Measurements from ENCODE around the gene TEKT4.
"Not testable (repeated sequence)": the region's sequence is repeated elsewhere in the genome, so short reads cannot be mapped to it uniquely, and the experiment has no call there.

Gene TEKT4, protein sequence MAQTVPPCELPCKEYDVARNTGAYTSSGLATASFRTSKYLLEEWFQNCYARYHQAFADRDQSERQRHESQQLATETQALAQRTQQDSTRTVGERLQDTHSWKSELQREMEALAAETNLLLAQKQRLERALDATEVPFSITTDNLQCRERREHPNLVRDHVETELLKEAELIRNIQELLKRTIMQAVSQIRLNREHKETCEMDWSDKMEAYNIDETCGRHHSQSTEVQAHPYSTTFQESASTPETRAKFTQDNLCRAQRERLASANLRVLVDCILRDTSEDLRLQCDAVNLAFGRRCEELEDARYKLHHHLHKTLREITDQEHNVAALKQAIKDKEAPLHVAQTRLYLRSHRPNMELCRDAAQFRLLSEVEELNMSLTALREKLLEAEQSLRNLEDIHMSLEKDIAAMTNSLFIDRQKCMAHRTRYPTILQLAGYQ

GRCh38 chr2:94871226-94872087 lies at the start of gene TEKT4:
TEKT4 (plus strand) TSS chr2:94871430; CDS start chr2:94871580, 150 bp downstream.
- DNase-seq, result no peak

DNA sequence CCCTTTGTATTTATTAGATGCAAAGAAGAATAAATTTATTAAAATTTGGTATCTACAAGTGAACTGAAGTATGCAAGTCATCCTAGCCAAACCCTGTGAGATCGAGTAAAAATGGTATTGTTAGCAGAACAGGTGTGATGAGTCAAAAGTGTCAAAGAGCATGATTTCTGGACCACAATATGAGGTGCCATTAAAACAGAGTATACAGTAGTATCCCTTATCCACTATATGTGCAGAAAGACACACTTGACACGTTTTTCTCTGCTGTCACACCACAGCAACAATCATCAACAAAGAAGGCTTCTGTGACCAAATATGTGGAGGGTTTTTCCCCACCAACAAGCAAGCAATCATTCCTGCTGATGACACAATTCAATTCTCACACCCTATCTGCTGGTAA lies 32.0 kb upstream of the TEKT4 start:
- DNase-seq, result not testable (repeated sequence)

More at GRCh38 chr2:94871226-94872087, at the start of gene TEKT4:
- TF ChIP-seq POLR2A (IDR thresholded peaks at IDR 0.05; ENCODE audit: low read length) (no peak), GATA1 (IDR thresholded peaks at IDR 0.05; ENCODE audit: low read depth, low read length) (no peak)

- not testable (repeated sequence) for DNase-seq
Observed at GRCh38 chr2:94856856-94857255, 14.4 kb upstream of the TEKT4 start.

DNA sequence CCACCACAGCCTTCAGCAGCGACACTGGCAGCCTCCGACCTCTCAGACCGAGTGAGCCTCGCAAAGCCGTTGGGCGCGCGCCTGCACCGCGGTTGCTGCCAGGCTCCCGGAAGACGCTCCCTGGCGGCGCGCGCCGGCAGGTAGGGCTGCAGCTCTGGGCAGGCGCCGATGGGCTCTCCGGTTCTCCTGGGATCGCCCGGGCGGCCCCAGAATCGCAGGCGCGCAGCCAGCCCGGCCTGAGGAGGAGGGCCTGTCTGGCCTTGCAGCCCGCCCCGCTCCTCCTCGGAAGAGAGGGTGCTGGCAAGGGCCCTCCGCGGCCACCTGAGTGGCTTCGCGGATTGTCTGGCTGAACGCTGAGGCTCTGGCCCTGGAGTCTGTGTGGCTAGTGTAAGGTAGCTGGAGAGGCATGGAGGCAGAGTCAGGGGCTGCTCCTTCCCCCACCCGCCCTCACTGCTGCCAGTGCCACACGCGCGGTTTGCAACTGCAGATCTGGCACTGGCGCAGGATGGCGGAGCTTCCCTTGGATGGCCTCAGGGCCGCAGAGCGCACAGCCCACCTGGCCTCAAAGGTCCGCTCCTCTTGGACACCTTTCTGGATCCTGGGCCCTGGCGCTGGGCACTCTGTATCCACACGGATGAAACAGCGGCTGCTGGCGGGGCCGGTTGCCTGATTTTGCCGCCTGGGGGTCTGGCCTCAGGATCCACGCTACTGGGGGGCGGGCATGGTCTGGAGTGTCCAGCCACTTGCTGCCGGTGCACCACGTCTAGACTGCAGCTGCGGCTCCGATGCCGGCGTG lies 13.7 kb upstream of the TEKT4 start:
- DNase-seq, result not testable (repeated sequence)

DNA sequence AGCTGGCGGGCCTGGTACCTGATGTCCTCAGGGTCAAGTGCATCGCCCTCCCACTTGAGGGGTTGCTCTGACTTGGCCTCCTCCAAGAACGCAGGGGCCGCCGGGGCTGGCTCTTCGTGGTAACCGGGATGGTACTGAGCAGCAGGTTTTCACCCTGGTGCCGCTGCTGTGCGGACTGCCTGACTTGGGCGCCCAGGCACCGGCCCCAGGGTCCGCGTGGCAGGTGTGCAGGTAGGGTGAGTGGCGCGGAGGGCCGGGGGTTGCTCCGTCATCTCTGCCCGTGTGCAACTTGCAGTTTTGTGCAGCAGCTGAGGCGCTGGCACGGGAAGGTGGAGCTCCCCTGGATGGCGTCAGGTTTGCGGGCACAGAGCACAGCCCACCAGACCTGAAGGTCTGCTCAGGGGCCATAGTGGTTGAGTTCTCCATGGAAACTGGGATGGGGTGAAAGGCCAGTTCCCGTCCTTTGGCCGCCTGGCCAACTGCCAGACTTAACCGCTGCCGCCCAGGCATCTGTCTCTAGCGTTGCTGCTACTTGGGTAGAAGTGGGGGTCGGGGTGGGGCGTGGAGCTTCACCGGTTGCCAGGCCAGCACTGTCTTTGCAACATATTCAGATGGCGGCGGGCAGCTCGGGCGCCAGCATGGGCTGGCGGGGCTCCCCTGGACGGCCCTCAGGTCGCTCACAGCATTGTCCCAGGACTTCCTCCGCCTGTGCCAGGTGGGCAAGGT lies 12.9 kb upstream of the TEKT4 start:
- DNase-seq, result not testable (repeated sequence)

- TF ChIP-seq POLR2A (IDR thresholded peaks at IDR 0.05; ENCODE audit: low read length), result no peak
- no peak for TF ChIP-seq GATA1 (IDR thresholded peaks at IDR 0.05; ENCODE audit: low read depth, low read length)
- DNase-seq, result no peak
Observed at GRCh38 chr2:94861308-94862152, 9.7 kb upstream of the TEKT4 start.

DNA sequence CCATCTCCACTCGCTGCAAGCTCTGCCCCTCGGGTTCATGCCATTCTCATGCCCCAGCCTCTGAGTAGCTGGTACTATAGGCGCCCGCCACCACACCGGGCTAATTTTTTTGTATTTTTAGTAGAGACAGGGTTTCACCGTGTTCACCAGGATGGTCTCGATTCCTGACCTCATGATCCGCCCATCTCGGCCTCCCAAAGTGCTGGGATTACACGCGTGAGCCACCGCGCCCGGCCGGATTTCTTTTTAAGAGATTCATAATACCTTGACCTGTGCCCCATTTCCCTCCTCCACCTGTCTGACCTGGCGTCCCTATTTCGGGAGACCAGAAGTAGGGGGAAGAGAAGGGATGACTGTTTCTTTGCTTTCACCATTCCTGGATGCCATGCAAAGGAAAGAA lies 8.3 kb upstream of the TEKT4 start:
- DNase-seq, result not testable (repeated sequence)

DNA sequence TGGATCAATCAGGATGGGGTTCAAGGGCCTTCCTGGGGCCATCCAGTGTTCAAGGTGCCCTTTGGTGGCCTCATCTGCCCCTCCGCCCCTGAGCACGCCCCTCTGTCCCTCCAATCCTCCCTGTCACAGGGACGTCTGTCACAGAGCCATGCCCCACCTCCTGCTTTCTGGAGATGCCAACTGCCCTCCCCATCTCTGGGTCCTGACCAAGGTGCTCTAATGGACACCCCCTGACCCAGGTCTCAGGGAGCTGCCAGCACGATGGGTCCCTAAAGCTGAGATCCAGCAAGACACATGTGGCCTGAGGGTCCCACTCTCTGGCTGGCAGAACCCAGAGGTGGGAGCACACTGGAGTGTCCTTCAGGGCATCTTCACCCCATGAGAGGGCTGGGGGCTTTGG lies 2.1 kb upstream of the TEKT4 start:
- TF ChIP-seq GATA1 (IDR thresholded peaks at IDR 0.05; ENCODE audit: low read depth, low read length), result no peak
- DNase-seq, result no peak

DNA sequence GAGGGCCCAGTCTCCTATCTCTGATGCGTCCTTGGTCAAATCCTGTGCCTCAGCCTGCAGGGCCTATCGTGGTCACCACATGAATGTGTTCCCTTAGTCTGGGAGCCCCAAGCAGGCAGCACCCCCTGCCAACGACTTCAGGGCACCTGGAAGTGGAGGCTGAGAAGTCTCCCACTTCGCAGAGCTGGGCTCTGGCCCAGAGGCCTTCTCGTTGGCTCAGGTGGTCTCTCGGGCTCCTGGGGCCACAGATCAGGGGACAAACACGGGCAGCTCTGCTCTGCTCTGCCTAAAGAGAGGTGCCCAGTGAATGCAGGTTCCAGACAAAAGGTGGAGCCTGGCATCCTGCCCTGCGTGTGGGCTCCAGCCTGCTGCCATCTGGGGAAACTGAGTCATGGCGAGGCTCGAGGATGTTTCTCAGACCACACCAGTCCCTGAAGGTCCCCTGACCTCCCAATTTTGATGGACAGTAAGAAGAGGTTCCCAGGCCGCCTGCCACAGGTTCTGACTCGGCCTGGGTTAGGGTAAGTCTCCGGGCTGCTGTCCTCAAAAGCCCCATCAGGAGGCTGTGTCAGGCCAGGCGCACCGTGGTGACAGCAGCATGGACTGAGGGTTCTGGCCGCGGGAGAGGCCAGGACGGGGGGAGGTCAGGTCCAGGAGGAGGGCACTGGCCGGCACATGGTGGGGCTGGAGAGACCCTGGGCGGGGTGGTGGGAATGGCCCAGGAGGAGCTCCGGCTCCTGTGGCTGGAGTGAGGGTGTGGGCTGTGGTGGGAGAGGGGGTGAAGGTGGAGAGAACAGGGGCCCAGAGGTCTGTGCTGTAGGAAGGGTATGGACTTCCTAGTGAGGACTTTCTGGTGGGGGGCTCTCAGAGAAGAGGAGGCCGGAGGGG lies 1.4 kb upstream of the TEKT4 start:
- no peak for DNase-seq
- TF ChIP-seq POLR2A (IDR thresholded peaks at IDR 0.05; ENCODE audit: low read length) (no peak), GATA1 (IDR thresholded peaks at IDR 0.05; ENCODE audit: low read depth, low read length) (no peak)

GRCh38 chr2:94870440-94871225 lies 597 bp upstream of the TEKT4 start:
- TF ChIP-seq POLR2A (IDR thresholded peaks at IDR 0.05; ENCODE audit: low read length), result no peak
- no peak for TF ChIP-seq GATA1 (IDR thresholded peaks at IDR 0.05; ENCODE audit: low read depth, low read length)
- peak in 1 of 2 experiments; percentile 31 for DNase-seq

GRCh38 chr2:94872088-94872618 lies 923 bp downstream of the TEKT4 start:
- DNase-seq, result no peak
- TF ChIP-seq POLR2A (IDR thresholded peaks at IDR 0.05; ENCODE audit: low read length) (no peak), GATA1 (IDR thresholded peaks at IDR 0.05; ENCODE audit: low read depth, low read length) (no peak)
